ENCODE data around the gene MAPK14. TPM values are rescaled to one million over a fixed set of nuclear protein-coding genes. Genes with fewer than 3 reads are reported as not detected.

The MAPK14 gene
- total RNA-seq, 4 donors from 2014 or later: 62.0 to 117 (median 86.2) TPM

DNA sequence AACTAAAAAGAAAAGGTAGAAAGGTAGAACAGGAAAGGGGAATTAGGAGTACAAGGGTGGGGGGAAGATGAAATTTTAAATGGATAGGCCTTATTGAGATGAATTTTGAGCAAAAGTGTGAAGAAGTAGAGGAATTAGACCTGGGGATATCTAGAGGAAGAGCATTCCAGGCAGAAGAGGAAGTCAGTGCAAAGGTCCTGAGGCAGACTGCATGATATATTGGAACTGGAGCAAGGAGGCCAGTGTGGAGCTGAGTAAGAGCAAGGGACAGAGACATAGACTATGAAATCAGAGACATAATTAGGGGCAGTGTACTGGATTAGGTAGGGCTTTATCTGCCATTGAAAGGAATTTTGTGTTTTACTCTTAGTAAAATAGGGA lies 40.4 kb downstream of the MAPK14 start:
- DNase-seq: no peak
- H3K27me3 ChIP-seq: no peaks in the 10 kb centered on the region
- peak overlapping the region; percentile 35 to 55 for H3K27ac ChIP-seq
- H3K36me3 ChIP-seq: no peaks in the 10 kb centered on the region
- intact Hi-C loops (cut with DNase I; ENCODE audit: low total_unique reads): no loop called here
- H3K4me3 ChIP-seq: no peak overlapping the region
- H3K9me3 ChIP-seq: no peaks in the 10 kb centered on the region
- peaks cover 0 to 7% of the 10 kb centered on the region in 2 donors for H3K4me1 ChIP-seq
- TF ChIP-seq POLR2A (IDR thresholded peaks at IDR 0.05) (no peak), CTCF (IDR thresholded peaks at IDR 0.05) (no peak)

- no peaks in the 10 kb centered on the region for H3K9me3 ChIP-seq
- H3K4me1 ChIP-seq: peaks cover 0 to 7% of the 10 kb centered on the region in 2 donors
- H3K27ac ChIP-seq: peak overlapping the region; percentile 35 to 55
- H3K27me3 ChIP-seq: no peaks in the 10 kb centered on the region
- DNase-seq: no peak
- no peaks in the 10 kb centered on the region for H3K36me3 ChIP-seq
- intact Hi-C loops (cut with DNase I; ENCODE audit: low total_unique reads): no loop called here
- TF ChIP-seq POLR2A (IDR thresholded peaks at IDR 0.05) (no peak), CTCF (IDR thresholded peaks at IDR 0.05) (no peak)
- H3K4me3 ChIP-seq: no peak overlapping the region
These were observed 41.0 kb downstream of the MAPK14 start for GRCh38 chr6:36068586-36068985.

GRCh38 chr6:36069573-36069972 lies 42.0 kb downstream of the MAPK14 start:
- Histone ChIP-seq H3K9me3 (no peaks in the 10 kb centered on the region), H3K27ac (no peak overlapping the region), H3K36me3 (no peaks in the 10 kb centered on the region), H3K4me1 (peaks cover 0 to 3% of the 10 kb centered on the region in 2 donors), H3K27me3 (no peaks in the 10 kb centered on the region), H3K4me3 (no peak overlapping the region)
- no peak for DNase-seq
- TF ChIP-seq CTCF (IDR thresholded peaks at IDR 0.05) (no peak), POLR2A (IDR thresholded peaks at IDR 0.05) (no peak)
- intact Hi-C loops (cut with DNase I; ENCODE audit: low total_unique reads): no loop called here

GRCh38 chr6:36070252-36070651 lies 42.6 kb downstream of the MAPK14 start:
- intact Hi-C loops (cut with DNase I; ENCODE audit: low total_unique reads): no loop called here
- no peak overlapping the region for H3K27ac ChIP-seq
- no peaks in the 10 kb centered on the region for H3K27me3 ChIP-seq
- no peak for DNase-seq
- H3K9me3 ChIP-seq: no peaks in the 10 kb centered on the region
- no peaks in the 10 kb centered on the region for H3K4me1 ChIP-seq
- no peaks in the 10 kb centered on the region for H3K36me3 ChIP-seq
- TF ChIP-seq POLR2A (IDR thresholded peaks at IDR 0.05): no peak
- TF ChIP-seq CTCF (IDR thresholded peaks at IDR 0.05): no peak
- H3K4me3 ChIP-seq: no peak overlapping the region

- no peaks in the 10 kb centered on the region for H3K4me1 ChIP-seq
- no peaks in the 10 kb centered on the region for H3K27me3 ChIP-seq
- intact Hi-C loops (cut with DNase I; ENCODE audit: low total_unique reads): no loop called here
- no peaks in the 10 kb centered on the region for H3K9me3 ChIP-seq
- no peak overlapping the region for H3K4me3 ChIP-seq
- no peak overlapping the region for H3K27ac ChIP-seq
- DNase-seq: no peak
- TF ChIP-seq CTCF (IDR thresholded peaks at IDR 0.05): no peak
- no peak for TF ChIP-seq POLR2A (IDR thresholded peaks at IDR 0.05)
- no peaks in the 10 kb centered on the region for H3K36me3 ChIP-seq
These were observed 43.7 kb downstream of the MAPK14 start for GRCh38 chr6:36071281-36071680.
